GM23338 (cell line): ENCODE results near the gene SIGLEC9. TPM values are rescaled to one million over a fixed set of nuclear protein-coding genes. Genes with fewer than 3 reads are reported as not detected.

Source experiments
- ATAC-seq: fragments of 200-7000 bp; cut with Tn5 transposase; 3 replicates; pipeline ENCODE4 v1.9.1; 2020
- DNase-seq: peaks from one replicate; pipeline ENCODE4 v3.0.0-alpha.2; 2015; ENCODE audit warnings: low spot score
- H2AFZ ChIP-seq: fragments of 200-600 bp; sonication (generic); 2 replicates; pipeline ENCODE4 v1.8.0; 2016; ENCODE audit warnings: antibody characterized with exemption, mild to moderate bottlenecking, moderate library complexity
- H3F3A ChIP-seq: fragments of 200-600 bp; sonication (generic); replicated peaks from 2 replicates; pipeline ENCODE4 v1.8.0; 2017; ENCODE audit warnings: antibody characterized with exemption, mixed run types, low read depth
- H3K27ac ChIP-seq: fragments of 200-600 bp; sonication (generic); 2 replicates; pipeline ENCODE4 v1.6.1; 2016; ENCODE audit warnings: low read depth
- H3K27me3 ChIP-seq: fragments of 200-600 bp; sonication (generic); 2 replicates; pipeline ENCODE4 v1.8.0; 2016; ENCODE audit warnings: mild to moderate bottlenecking, mixed run types, moderate library complexity; ENCODE audit not compliant: insufficient read depth
- H3K36me3 ChIP-seq: fragments of 200-600 bp; sonication (generic); 2 replicates; pipeline ENCODE4 v1.8.0; 2016; ENCODE audit warnings: mild to moderate bottlenecking; ENCODE audit not compliant: insufficient read depth
- H3K4me1 ChIP-seq: fragments of 200-600 bp; sonication (generic); 2 replicates; pipeline ENCODE4 v1.8.0; 2016; ENCODE audit warnings: mild to moderate bottlenecking, moderate library complexity; ENCODE audit not compliant: insufficient read depth
- H3K4me2 ChIP-seq: fragments of 200-600 bp; sonication (generic); 2 replicates; pipeline ENCODE4 v1.7.1; 2017; ENCODE audit warnings: mixed run types
- H3K4me3 ChIP-seq: fragments of 200-600 bp; sonication (generic); 2 replicates; pipeline ENCODE4 v1.6.1; 2016; ENCODE audit warnings: mixed run types
- H3K79me2 ChIP-seq: fragments of 200-600 bp; sonication (generic); replicated peaks from 2 replicates; pipeline ENCODE4 v1.8.0; 2017; ENCODE audit warnings: mild to moderate bottlenecking; ENCODE audit not compliant: insufficient read depth
- H3K9me2 ChIP-seq: fragments of 200-600 bp; sonication (generic); 2 replicates; pipeline ENCODE4 v1.8.0; 2017; ENCODE audit not compliant: insufficient read depth
- H4K20me1 ChIP-seq: fragments of 200-600 bp; sonication (generic); replicated peaks from 2 replicates; pipeline ENCODE4 v1.8.0; 2017; ENCODE audit warnings: mild to moderate bottlenecking; ENCODE audit not compliant: insufficient read depth
- H3K27ac Mint-ChIP-seq: 2 replicates; pipeline ENCODE4 v1.8.0; 2020; ENCODE audit warnings: inconsistent platforms, mild to moderate bottlenecking, moderate library complexity, mixed read lengths
- H3K27me3 Mint-ChIP-seq: 3 replicates; pipeline ENCODE4 v1.8.0; 2022; ENCODE audit warnings: low read depth, mild to moderate bottlenecking, moderate library complexity, mixed read lengths, inconsistent platforms; ENCODE audit not compliant: insufficient read depth, poor library complexity
- H3K36me3 Mint-ChIP-seq: 3 replicates; pipeline ENCODE4 v1.8.0; 2021; ENCODE audit warnings: low read depth, mild to moderate bottlenecking, inconsistent platforms, moderate library complexity, mixed read lengths
- H3K4me1 Mint-ChIP-seq: 3 replicates; pipeline ENCODE4 v1.8.0; 2020; ENCODE audit warnings: mild to moderate bottlenecking, inconsistent platforms, mixed read lengths
- H3K4me3 Mint-ChIP-seq: 3 replicates; pipeline ENCODE4 v1.8.0; 2021; ENCODE audit warnings: moderate library complexity, mild to moderate bottlenecking, inconsistent platforms, mixed read lengths
- H3K9me3 Mint-ChIP-seq: 3 replicates; pipeline ENCODE4 v1.8.0; 2020; ENCODE audit warnings: moderate library complexity, mild to moderate bottlenecking, inconsistent platforms, mixed read lengths
- CREB1 ChIP-seq: fragments of 250-450 bp; sonication (Bioruptor Pico); IDR thresholded peaks from 2 replicates; pipeline ENCODE4 v1.5.0; 2020; ENCODE audit warnings: low read depth, mild to moderate bottlenecking, moderate library complexity
- EZH2 ChIP-seq: fragments of 200-600 bp; sonication (generic); IDR thresholded peaks from one replicate; pipeline ENCODE4 v1.8.0; 2017; ENCODE audit warnings: antibody characterized with exemption, mild to moderate bottlenecking, low read depth; ENCODE audit not compliant: unreplicated experiment
- EZH2phosphoT487 ChIP-seq: fragments of 200-600 bp; sonication (generic); IDR thresholded peaks from one replicate; pipeline ENCODE4 v1.8.1; 2018; ENCODE audit warnings: antibody characterized with exemption; ENCODE audit not compliant: unreplicated experiment
- JUNB ChIP-seq: IDR thresholded peaks from one replicate; pipeline ENCODE4 v1.6.1; 2016; ENCODE audit warnings: antibody characterized with exemption; ENCODE audit not compliant: unreplicated experiment
- NANOG ChIP-seq: IDR thresholded peaks from 2 replicates; pipeline ENCODE4 v1.6.1; 2016; ENCODE audit warnings: antibody characterized with exemption, borderline replicate concordance
- POLR2AphosphoS5 ChIP-seq: IDR thresholded peaks from 2 replicates; pipeline ENCODE4 v1.6.1; 2016; ENCODE audit warnings: antibody characterized with exemption, low read depth
- STAT1 ChIP-seq: IDR thresholded peaks from one replicate; pipeline ENCODE4 v1.6.1; 2016; ENCODE audit warnings: antibody characterized with exemption; ENCODE audit not compliant: unreplicated experiment
- ZNF114 ChIP-seq: fragments of 250-450 bp; sonication (Bioruptor Pico); IDR thresholded peaks from 2 replicates; pipeline ENCODE4 v1.5.0; 2020; ENCODE audit warnings: mild to moderate bottlenecking, moderate library complexity
- ZNF331 ChIP-seq: fragments of 250-450 bp; sonication (Bioruptor Pico); IDR thresholded peaks from 2 replicates; pipeline ENCODE4 v1.5.0; 2020; ENCODE audit warnings: low read depth, mild to moderate bottlenecking, moderate library complexity
- polyA plus RNA-seq: library from polyadenylated mRNA; unstranded; fragments of >200 nt; fragmentation: Nextera tagmentation; extraction: Ambion mirVana; gene quantifications from 2 replicates; pipeline ENCODE4 v1.2.1, GENCODE V29; 2016
- total RNA-seq: library from RNA; depleted of rRNA; stranded (reverse); fragments of >200 nt; shearing (Covaris generic); gene quantifications from 2 replicates; pipeline ENCODE4 v1.2.3, GENCODE V29; 2014
- TF ChIP-seq, protein P1 (sequence below): IDR thresholded peaks from one replicate; pipeline ENCODE4 v1.6.1; 2018; ENCODE audit warnings: antibody characterized with exemption; ENCODE audit not compliant: unreplicated experiment
- TF ChIP-seq, protein P2 (sequence below): IDR thresholded peaks from 2 replicates; pipeline ENCODE4 v1.6.1; 2016; ENCODE audit warnings: antibody characterized with exemption
- TF ChIP-seq, protein P3 (sequence below): fragments of 250-450 bp; sonication (Bioruptor Pico); IDR thresholded peaks from 2 replicates; pipeline ENCODE4 v1.5.0; 2020; ENCODE audit warnings: mild to moderate bottlenecking, moderate library complexity
- TF ChIP-seq, protein P4 (sequence below), 2 experiments: fragments of 200-600 bp in 1 of 2; sonication (generic) in 1 of 2; conservative IDR thresholded peaks; 2 replicates each; pipeline versions ENCODE4 v1.5.1 to v1.6.1; 2016 to 2017; ENCODE audit warnings: antibody characterized with exemption in 2 of 2, low read depth in 2 of 2, mild to moderate bottlenecking in 2 of 2, moderate library complexity in 1 of 2

The SIGLEC9 gene
- total and polyA plus RNA-seq, 2 experiments from 2014 or later = not detected

DNA sequence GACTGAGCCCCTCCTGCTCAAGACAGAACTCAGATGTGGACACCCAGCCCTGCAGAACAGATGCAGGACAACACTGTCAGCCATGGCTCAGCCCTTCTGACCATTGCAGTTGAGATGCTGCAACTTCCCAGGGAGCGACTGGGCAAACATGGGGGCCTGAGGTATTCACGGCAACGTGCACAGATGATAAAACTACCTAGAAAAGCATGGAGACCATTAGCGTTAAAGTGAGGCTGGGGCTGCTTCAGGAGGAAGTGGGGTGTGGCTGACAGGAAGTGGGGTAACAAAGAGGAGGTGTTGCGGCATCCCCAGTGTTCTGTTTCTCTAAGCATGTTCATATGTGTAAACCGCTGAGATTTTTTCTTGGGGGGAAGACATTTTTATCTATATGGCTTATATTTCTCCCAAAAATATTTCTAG, 1.3 kb upstream of the SIGLEC9 start:
- H3K4me2 ChIP-seq = no peak overlapping the region
- peaks cover 20% of the 10 kb centered on the region for H3K27me3 Mint-ChIP-seq
- H3K4me1 Mint-ChIP-seq = peaks cover 4% of the 10 kb centered on the region; the same call in 2 of the 3 replicates
- no peak overlapping the region for H3K27ac ChIP-seq
- H3K36me3 ChIP-seq = no peaks in the 10 kb centered on the region
- no peaks in the 10 kb centered on the region; the same call in 2 of the 3 replicates for H3K36me3 Mint-ChIP-seq
- no peak for DNase-seq
- no peaks in the 10 kb centered on the region for H4K20me1 ChIP-seq
- TF ChIP-seq NANOG = no peak
- no peak for TF ChIP-seq ZNF331
- no peak for TF ChIP-seq CREB1 (CRISPR knock-in tag)
- TF ChIP-seq, protein P1, sequence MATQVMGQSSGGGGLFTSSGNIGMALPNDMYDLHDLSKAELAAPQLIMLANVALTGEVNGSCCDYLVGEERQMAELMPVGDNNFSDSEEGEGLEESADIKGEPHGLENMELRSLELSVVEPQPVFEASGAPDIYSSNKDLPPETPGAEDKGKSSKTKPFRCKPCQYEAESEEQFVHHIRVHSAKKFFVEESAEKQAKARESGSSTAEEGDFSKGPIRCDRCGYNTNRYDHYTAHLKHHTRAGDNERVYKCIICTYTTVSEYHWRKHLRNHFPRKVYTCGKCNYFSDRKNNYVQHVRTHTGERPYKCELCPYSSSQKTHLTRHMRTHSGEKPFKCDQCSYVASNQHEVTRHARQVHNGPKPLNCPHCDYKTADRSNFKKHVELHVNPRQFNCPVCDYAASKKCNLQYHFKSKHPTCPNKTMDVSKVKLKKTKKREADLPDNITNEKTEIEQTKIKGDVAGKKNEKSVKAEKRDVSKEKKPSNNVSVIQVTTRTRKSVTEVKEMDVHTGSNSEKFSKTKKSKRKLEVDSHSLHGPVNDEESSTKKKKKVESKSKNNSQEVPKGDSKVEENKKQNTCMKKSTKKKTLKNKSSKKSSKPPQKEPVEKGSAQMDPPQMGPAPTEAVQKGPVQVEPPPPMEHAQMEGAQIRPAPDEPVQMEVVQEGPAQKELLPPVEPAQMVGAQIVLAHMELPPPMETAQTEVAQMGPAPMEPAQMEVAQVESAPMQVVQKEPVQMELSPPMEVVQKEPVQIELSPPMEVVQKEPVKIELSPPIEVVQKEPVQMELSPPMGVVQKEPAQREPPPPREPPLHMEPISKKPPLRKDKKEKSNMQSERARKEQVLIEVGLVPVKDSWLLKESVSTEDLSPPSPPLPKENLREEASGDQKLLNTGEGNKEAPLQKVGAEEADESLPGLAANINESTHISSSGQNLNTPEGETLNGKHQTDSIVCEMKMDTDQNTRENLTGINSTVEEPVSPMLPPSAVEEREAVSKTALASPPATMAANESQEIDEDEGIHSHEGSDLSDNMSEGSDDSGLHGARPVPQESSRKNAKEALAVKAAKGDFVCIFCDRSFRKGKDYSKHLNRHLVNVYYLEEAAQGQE = no peak
- TF ChIP-seq EZH2 = no peak
- TF ChIP-seq POLR2AphosphoS5 = no peak
- TF ChIP-seq, protein P2, sequence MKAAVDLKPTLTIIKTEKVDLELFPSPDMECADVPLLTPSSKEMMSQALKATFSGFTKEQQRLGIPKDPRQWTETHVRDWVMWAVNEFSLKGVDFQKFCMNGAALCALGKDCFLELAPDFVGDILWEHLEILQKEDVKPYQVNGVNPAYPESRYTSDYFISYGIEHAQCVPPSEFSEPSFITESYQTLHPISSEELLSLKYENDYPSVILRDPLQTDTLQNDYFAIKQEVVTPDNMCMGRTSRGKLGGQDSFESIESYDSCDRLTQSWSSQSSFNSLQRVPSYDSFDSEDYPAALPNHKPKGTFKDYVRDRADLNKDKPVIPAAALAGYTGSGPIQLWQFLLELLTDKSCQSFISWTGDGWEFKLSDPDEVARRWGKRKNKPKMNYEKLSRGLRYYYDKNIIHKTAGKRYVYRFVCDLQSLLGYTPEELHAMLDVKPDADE = no peak
- TF ChIP-seq EZH2phosphoT487 = no peak
- TF ChIP-seq JUNB = no peak
- TF ChIP-seq, protein P3, sequence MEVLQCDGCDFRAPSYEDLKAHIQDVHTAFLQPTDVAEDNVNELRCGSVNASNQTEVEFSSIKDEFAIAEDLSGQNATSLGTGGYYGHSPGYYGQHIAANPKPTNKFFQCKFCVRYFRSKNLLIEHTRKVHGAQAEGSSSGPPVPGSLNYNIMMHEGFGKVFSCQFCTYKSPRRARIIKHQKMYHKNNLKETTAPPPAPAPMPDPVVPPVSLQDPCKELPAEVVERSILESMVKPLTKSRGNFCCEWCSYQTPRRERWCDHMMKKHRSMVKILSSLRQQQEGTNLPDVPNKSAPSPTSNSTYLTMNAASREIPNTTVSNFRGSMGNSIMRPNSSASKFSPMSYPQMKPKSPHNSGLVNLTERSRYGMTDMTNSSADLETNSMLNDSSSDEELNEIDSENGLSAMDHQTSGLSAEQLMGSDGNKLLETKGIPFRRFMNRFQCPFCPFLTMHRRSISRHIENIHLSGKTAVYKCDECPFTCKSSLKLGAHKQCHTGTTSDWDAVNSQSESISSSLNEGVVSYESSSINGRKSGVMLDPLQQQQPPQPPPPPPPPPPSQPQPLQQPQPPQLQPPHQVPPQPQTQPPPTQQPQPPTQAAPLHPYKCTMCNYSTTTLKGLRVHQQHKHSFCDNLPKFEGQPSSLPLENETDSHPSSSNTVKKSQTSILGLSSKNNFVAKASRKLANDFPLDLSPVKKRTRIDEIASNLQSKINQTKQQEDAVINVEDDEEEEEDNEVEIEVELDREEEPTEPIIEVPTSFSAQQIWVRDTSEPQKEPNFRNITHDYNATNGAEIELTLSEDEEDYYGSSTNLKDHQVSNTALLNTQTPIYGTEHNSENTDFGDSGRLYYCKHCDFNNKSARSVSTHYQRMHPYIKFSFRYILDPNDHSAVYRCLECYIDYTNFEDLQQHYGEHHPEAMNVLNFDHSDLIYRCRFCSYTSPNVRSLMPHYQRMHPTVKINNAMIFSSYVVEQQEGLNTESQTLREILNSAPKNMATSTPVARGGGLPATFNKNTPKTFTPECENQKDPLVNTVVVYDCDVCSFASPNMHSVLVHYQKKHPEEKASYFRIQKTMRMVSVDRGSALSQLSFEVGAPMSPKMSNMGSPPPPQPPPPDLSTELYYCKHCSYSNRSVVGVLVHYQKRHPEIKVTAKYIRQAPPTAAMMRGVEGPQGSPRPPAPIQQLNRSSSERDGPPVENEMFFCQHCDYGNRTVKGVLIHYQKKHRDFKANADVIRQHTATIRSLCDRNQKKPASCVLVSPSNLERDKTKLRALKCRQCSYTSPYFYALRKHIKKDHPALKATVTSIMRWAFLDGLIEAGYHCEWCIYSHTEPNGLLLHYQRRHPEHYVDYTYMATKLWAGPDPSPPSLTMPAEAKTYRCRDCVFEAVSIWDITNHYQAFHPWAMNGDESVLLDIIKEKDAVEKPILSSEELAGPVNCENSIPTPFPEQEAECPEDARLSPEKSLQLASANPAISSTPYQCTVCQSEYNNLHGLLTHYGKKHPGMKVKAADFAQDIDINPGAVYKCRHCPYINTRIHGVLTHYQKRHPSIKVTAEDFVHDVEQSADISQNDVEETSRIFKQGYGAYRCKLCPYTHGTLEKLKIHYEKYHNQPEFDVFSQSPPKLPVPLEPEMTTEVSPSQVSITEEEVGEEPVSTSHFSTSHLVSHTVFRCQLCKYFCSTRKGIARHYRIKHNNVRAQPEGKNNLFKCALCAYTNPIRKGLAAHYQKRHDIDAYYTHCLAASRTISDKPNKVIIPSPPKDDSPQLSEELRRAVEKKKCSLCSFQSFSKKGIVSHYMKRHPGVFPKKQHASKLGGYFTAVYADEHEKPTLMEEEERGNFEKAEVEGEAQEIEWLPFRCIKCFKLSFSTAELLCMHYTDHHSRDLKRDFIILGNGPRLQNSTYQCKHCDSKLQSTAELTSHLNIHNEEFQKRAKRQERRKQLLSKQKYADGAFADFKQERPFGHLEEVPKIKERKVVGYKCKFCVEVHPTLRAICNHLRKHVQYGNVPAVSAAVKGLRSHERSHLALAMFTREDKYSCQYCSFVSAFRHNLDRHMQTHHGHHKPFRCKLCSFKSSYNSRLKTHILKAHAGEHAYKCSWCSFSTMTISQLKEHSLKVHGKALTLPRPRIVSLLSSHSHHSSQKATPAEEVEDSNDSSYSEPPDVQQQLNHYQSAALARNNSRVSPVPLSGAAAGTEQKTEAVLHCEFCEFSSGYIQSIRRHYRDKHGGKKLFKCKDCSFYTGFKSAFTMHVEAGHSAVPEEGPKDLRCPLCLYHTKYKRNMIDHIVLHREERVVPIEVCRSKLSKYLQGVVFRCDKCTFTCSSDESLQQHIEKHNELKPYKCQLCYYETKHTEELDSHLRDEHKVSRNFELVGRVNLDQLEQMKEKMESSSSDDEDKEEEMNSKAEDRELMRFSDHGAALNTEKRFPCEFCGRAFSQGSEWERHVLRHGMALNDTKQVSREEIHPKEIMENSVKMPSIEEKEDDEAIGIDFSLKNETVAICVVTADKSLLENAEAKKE (CRISPR knock-in tag) = no peak
- TF ChIP-seq, protein P4, sequence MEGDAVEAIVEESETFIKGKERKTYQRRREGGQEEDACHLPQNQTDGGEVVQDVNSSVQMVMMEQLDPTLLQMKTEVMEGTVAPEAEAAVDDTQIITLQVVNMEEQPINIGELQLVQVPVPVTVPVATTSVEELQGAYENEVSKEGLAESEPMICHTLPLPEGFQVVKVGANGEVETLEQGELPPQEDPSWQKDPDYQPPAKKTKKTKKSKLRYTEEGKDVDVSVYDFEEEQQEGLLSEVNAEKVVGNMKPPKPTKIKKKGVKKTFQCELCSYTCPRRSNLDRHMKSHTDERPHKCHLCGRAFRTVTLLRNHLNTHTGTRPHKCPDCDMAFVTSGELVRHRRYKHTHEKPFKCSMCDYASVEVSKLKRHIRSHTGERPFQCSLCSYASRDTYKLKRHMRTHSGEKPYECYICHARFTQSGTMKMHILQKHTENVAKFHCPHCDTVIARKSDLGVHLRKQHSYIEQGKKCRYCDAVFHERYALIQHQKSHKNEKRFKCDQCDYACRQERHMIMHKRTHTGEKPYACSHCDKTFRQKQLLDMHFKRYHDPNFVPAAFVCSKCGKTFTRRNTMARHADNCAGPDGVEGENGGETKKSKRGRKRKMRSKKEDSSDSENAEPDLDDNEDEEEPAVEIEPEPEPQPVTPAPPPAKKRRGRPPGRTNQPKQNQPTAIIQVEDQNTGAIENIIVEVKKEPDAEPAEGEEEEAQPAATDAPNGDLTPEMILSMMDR (conservative IDR thresholded peaks at IDR 0.05; ENCODE audit: low read depth in 2 of 2) = no peak
- TF ChIP-seq ZNF114 (CRISPR knock-in tag) = no peak
- no peak for TF ChIP-seq STAT1
- H3F3A ChIP-seq = no peaks in the 10 kb centered on the region
- no peak overlapping the region for H3K4me3 Mint-ChIP-seq
- no peak overlapping the region for H3K4me3 ChIP-seq
- H3K4me1 ChIP-seq = no peaks in the 10 kb centered on the region
- H3K9me2 ChIP-seq = no peaks in the 10 kb centered on the region
- no peaks in the 10 kb centered on the region; the same call in 1 of the 3 replicates for H3K9me3 Mint-ChIP-seq
- H2AFZ ChIP-seq = no peak overlapping the region
- no peak overlapping the region for H3K27ac Mint-ChIP-seq
- no peaks in the 10 kb centered on the region for H3K27me3 ChIP-seq
- no peaks in the 10 kb centered on the region for H3K79me2 ChIP-seq
- no peak for ATAC-seq
